A549 (cell line): Measurements from ENCODE around the gene KEL.
"Not testable (repeated sequence)": the region's sequence is repeated elsewhere in the genome, so short reads cannot be mapped to it uniquely, and the experiment has no call there.

Experiments
- CHD4 ChIP-seq: fragments of 200-600 bp; sonication (generic); IDR thresholded peaks from 2 replicates; pipeline ENCODE4 v1.6.1; 2016; ENCODE audit warnings: antibody characterized with exemption, mild to moderate bottlenecking, borderline replicate concordance
- CTCF ChIP-seq: fragments of >200 bp; sonication (Bioruptor Twin); formaldehyde crosslinking; IDR thresholded peaks from 3 replicates; pipeline ENCODE4 v1.5.1; 2016
- EP300 ChIP-seq, 2 experiments: fragments of >200 bp; sonication (Bioruptor Twin); formaldehyde crosslinking; IDR thresholded peaks; 2 replicates in 1 of 2; 3 replicates in 1 of 2; pipeline ENCODE4 v1.6.1; 2016 to 2017
- ESRRA ChIP-seq: fragments of 150-350 bp; IDR thresholded peaks from 2 replicates; pipeline ENCODE4 v1.6.1; 2014; ENCODE audit warnings: mild to moderate bottlenecking, low read length, borderline replicate concordance
- JUNB ChIP-seq: fragments of >200 bp; sonication (Bioruptor Twin); formaldehyde crosslinking; IDR thresholded peaks from 2 replicates; pipeline ENCODE4 v1.6.1; 2016
- MYC ChIP-seq: IDR thresholded peaks from 2 replicates; pipeline ENCODE4 v1.6.1; 2012; ENCODE audit warnings: mild to moderate bottlenecking, inconsistent platforms, low read length, improper control_type of control experiment, borderline replicate concordance
- NPAS2 ChIP-seq: fragments of 250-450 bp; sonication (Bioruptor Pico); IDR thresholded peaks from 2 replicates; pipeline ENCODE4 v1.8.0; 2022; ENCODE audit warnings: mild to moderate bottlenecking, moderate library complexity, borderline replicate concordance
- POLR2A ChIP-seq: IDR thresholded peaks from 2 replicates; pipeline ENCODE4 v1.6.1; 2012; ENCODE audit warnings: mild to moderate bottlenecking, low read length
- RAD21 ChIP-seq, 2 experiments: fragments of >200 bp in 1 of 2; sonication (Bioruptor Twin) in 1 of 2; formaldehyde crosslinking in 1 of 2; IDR thresholded peaks in 1 of 2; conservative IDR thresholded peaks in 1 of 2; 2 replicates in 1 of 2; 3 replicates in 1 of 2; pipeline ENCODE4 v1.6.1; 2012 to 2018; ENCODE audit warnings: inconsistent platforms in 1 of 2
- RCOR1 ChIP-seq: fragments of 150-350 bp; IDR thresholded peaks from 2 replicates; pipeline ENCODE4 v1.6.1; 2014; ENCODE audit warnings: antibody characterized with exemption, low read length, low read depth
- REST ChIP-seq: fragments of 200-600 bp; sonication (generic); IDR thresholded peaks from 2 replicates; pipeline ENCODE4 v1.6.1; 2016; ENCODE audit warnings: antibody characterized with exemption, mild to moderate bottlenecking, moderate library complexity
- USF2 ChIP-seq: fragments of 450-650 bp; IDR thresholded peaks from 2 replicates; pipeline ENCODE4 v1.6.1; 2014; ENCODE audit warnings: antibody characterized with exemption
- TF ChIP-seq, protein P1 (sequence below): IDR thresholded peaks from 2 replicates; pipeline ENCODE4 v1.6.1; 2012; ENCODE audit warnings: low read depth, borderline replicate concordance
- TF ChIP-seq, protein P2 (sequence below): fragments of >200 bp; sonication (Bioruptor Twin); formaldehyde crosslinking; IDR thresholded peaks from 3 replicates; pipeline ENCODE4 v1.6.1; 2016

- not testable (repeated sequence) for TF ChIP-seq EP300 (IDR thresholded peaks at IDR 0.05); CTCF; REST; USF2; POLR2A; RAD21 (conservative IDR thresholded peaks at IDR 0.05 in 1 of 2, IDR thresholded peaks at IDR 0.05 in 1 of 2); CHD4; ESRRA; RCOR1; MYC; NPAS2 (CRISPR knock-in tag); JUNB
- TF ChIP-seq, protein P1, sequence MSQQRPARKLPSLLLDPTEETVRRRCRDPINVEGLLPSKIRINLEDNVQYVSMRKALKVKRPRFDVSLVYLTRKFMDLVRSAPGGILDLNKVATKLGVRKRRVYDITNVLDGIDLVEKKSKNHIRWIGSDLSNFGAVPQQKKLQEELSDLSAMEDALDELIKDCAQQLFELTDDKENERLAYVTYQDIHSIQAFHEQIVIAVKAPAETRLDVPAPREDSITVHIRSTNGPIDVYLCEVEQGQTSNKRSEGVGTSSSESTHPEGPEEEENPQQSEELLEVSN = not testable (repeated sequence)
- TF ChIP-seq, protein P2, sequence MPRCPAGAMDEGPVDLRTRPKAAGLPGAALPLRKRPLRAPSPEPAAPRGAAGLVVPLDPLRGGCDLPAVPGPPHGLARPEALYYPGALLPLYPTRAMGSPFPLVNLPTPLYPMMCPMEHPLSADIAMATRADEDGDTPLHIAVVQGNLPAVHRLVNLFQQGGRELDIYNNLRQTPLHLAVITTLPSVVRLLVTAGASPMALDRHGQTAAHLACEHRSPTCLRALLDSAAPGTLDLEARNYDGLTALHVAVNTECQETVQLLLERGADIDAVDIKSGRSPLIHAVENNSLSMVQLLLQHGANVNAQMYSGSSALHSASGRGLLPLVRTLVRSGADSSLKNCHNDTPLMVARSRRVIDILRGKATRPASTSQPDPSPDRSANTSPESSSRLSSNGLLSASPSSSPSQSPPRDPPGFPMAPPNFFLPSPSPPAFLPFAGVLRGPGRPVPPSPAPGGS = not testable (repeated sequence)
Observed at GRCh38 chr7:142978402-142978801, 16.2 kb upstream of the KEL start.
